Measurements from ENCODE around the gene MEI4.

DNA sequence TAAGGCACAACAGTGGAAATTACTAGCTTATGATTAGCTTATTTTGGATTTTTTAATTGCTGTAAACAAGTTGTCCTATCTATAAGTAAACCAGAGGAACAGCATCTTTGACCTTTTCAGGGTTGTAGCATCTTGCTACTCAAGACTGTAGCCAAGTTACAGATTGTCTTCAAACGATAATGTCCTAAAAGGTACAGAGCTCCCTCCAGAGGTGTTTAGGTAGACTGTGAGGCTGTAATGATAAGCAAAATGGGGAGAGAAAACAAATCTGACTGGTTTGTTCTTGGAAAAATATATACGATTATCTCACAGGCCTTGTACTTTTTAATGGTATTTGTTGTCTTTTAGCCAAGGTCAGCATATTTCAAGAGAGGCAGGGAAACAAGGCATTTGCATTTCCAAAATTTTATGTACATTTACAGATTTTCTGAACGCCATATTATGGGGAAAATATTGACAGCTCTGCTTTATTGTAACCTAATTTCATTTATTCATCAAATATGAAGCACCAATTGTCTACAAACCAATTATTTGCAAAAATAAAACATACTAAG, 273.4 kb downstream of the MEI4 start:
- TF ChIP-seq, protein P1, sequence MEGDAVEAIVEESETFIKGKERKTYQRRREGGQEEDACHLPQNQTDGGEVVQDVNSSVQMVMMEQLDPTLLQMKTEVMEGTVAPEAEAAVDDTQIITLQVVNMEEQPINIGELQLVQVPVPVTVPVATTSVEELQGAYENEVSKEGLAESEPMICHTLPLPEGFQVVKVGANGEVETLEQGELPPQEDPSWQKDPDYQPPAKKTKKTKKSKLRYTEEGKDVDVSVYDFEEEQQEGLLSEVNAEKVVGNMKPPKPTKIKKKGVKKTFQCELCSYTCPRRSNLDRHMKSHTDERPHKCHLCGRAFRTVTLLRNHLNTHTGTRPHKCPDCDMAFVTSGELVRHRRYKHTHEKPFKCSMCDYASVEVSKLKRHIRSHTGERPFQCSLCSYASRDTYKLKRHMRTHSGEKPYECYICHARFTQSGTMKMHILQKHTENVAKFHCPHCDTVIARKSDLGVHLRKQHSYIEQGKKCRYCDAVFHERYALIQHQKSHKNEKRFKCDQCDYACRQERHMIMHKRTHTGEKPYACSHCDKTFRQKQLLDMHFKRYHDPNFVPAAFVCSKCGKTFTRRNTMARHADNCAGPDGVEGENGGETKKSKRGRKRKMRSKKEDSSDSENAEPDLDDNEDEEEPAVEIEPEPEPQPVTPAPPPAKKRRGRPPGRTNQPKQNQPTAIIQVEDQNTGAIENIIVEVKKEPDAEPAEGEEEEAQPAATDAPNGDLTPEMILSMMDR (IDR thresholded peaks at IDR 0.05; ENCODE audit: insufficient read depth, low read length): no peak
- TF ChIP-seq GABPA (IDR thresholded peaks at IDR 0.05; ENCODE audit: low read depth) (no peak), POLR2AphosphoS5 (IDR thresholded peaks at IDR 0.05; ENCODE audit: low read depth) (no peak), SPI1 (IDR thresholded peaks at IDR 0.05; ENCODE audit: borderline replicate concordance, low read depth) (no peak)
- TF ChIP-seq, protein P2, sequence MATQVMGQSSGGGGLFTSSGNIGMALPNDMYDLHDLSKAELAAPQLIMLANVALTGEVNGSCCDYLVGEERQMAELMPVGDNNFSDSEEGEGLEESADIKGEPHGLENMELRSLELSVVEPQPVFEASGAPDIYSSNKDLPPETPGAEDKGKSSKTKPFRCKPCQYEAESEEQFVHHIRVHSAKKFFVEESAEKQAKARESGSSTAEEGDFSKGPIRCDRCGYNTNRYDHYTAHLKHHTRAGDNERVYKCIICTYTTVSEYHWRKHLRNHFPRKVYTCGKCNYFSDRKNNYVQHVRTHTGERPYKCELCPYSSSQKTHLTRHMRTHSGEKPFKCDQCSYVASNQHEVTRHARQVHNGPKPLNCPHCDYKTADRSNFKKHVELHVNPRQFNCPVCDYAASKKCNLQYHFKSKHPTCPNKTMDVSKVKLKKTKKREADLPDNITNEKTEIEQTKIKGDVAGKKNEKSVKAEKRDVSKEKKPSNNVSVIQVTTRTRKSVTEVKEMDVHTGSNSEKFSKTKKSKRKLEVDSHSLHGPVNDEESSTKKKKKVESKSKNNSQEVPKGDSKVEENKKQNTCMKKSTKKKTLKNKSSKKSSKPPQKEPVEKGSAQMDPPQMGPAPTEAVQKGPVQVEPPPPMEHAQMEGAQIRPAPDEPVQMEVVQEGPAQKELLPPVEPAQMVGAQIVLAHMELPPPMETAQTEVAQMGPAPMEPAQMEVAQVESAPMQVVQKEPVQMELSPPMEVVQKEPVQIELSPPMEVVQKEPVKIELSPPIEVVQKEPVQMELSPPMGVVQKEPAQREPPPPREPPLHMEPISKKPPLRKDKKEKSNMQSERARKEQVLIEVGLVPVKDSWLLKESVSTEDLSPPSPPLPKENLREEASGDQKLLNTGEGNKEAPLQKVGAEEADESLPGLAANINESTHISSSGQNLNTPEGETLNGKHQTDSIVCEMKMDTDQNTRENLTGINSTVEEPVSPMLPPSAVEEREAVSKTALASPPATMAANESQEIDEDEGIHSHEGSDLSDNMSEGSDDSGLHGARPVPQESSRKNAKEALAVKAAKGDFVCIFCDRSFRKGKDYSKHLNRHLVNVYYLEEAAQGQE (IDR thresholded peaks at IDR 0.05; ENCODE audit: insufficient replicate concordance, low read depth): no peak
